GM18951 (cell line): ENCODE measurements around the gene MMP15.

ENCODE experiments used
- POLR2A ChIP-seq: IDR thresholded peaks from 4 replicates; pipeline ENCODE4 v1.6.1; 2011; ENCODE audit warnings: mild to moderate bottlenecking; ENCODE audit not compliant: insufficient read length, insufficient read depth; ENCODE audit errors: extremely low read depth
- in situ Hi-C: fragments of 300-500 bp; cut with MboI; formaldehyde crosslinking; loops from one replicate; pipeline ENCODE4 v1.12.0; 2022; ENCODE audit warnings: low sequenced_read_pairs, mixed read lengths, inconsistent platforms; ENCODE audit not compliant: unreplicated experiment

Gene MMP15

DNA sequence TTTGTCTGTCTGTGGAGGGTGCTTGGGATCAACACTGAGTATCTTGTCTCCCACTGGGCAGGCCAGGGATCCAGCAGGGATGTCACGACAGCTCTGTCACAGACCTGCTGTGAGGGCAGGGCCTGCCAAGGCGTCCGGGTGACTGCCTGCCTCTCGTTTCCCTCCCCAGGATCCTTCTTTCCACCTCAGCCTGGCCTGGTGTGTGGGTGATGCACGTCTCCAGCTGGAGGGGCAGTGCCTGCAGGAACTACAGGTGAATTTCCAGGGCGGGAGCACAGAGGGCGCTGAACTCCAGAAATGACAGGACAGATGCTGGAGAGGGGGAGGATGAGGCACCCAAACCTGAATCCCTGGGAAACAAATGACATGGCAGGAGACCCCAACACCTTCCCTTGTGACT, 6.8 kb upstream of the MMP15 start:
- TF ChIP-seq POLR2A: no peak
- in situ Hi-C loops: loop anchor here (25.0 kb wide), 2 partner anchors 268 to 468 kb away; partner anchors contain the start of gene PRSS54

GRCh38 chr16:58019866-58020538, 5.6 kb upstream of the MMP15 start:
- no peak for TF ChIP-seq POLR2A
- in situ Hi-C loops: loop anchor here (25.0 kb wide), 2 partner anchors 267 to 467 kb away; partner anchors contain the start of gene PRSS54

DNA sequence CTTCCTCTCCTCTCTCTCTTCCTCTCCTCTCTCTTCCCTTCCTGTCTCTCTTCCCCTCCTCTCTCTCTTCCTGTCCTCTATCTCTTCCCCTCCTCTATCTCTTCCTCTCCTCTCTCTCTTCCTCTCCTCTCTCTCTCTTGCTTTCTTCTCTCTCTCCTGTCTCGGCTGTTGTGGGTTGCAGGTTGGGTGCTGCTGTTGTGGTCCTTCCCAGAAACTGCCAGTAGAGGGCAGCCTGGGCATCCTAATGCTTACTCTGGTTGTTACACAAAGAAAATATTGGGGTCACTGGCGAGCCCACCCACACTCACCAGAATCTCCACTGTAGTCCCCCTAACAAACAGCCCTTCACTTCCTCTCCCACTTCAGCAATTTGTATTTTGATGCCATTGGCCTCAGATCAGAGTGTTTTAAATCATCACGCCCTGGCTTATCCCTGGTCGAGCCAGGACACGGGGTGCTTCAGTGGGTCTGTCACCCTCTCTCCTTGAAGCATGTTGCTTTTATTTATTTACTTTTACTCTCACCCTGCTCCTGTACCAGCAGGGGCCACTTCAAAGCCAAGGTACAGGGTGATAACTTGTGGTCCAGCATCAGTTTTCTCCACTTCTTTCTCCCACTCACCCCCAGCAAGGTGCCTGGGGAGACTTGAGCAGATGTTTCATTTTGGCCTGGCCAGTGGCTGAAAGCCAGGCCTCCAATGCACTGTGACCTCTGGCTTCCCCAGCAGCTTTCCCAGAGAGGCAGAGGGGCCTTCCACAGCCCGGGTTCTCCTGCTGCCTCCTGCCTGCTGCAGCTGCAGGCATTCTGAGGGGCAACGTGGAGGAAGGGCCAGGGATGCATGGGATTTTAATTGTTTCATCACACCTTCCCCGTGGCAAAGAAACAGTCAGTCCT, 4.7 kb upstream of the MMP15 start:
- in situ Hi-C loops: loop anchor here (25.0 kb wide), 2 partner anchors 266 to 466 kb away; partner anchors contain the start of gene PRSS54
- TF ChIP-seq POLR2A: no peak

- in situ Hi-C loops: loop anchor here (25.0 kb wide), 2 partner anchors 265 to 465 kb away; partner anchors contain the start of gene PRSS54
- no peak for TF ChIP-seq POLR2A
These were observed 3.6 kb upstream of the MMP15 start for GRCh38 chr16:58021661-58022551.

GRCh38 chr16:58022601-58023371, 2.8 kb upstream of the MMP15 start:
- in situ Hi-C loops: loop anchor here (25.0 kb wide), 2 partner anchors 265 to 465 kb away; partner anchors contain the start of gene PRSS54
- no peak for TF ChIP-seq POLR2A

GRCh38 chr16:58024486-58025350, 836 bp upstream of the MMP15 start:
- in situ Hi-C loops: loop anchor here (25.0 kb wide), 2 partner anchors 263 to 463 kb away; partner anchors contain the start of gene PRSS54
- no peak for TF ChIP-seq POLR2A

DNA sequence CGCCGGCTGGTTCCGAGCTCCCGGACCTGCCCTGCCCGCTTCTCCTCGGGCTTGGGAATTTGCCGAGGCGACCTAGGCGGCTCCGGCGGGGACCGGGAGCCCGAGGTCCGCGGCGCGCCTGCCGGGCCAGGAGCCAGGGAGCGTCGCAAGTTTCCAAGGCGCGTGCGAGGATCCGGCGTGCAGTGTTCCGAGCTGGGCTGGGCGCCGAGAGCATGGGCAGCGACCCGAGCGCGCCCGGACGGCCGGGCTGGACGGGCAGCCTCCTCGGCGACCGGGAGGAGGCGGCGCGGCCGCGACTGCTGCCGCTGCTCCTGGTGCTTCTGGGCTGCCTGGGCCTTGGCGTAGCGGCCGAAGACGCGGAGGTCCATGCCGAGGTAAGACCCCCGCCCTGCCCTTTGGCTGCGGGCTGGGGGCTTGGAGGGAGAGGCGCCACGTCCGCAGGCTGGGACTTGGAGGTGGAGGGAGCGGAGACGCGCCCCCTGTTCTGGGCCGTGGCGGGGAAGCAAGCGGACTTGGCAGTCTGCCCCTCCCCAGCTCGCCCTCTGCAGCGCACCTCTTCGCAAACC, 668 bp downstream of the MMP15 start:
- no peak for TF ChIP-seq POLR2A
- in situ Hi-C loops: no loop called here

DNA sequence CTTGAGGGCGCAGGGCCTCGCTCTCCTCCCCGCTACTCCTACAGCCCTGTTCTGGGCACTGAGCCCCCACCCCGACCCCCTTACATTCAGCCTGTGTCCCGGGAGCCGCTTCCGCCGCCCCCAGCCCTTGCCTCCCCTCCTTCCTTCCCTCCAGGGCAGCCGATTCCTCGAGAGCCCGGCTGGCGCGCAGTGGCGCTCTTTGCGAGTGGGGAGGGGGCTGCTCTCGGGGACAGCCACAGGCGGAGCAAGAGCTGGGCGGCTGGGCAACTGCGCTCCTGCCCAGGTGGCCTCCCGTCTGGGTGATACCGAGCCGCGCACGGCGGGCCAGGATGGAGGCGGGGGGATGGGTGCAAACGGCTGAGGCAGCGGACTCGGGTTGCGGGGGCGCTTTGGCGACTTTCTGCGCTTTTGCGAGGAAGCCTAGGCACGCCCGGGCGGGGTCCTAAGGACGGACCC, 1.2 kb downstream of the MMP15 start:
- in situ Hi-C loops: no loop called here
- TF ChIP-seq POLR2A: no peak

DNA sequence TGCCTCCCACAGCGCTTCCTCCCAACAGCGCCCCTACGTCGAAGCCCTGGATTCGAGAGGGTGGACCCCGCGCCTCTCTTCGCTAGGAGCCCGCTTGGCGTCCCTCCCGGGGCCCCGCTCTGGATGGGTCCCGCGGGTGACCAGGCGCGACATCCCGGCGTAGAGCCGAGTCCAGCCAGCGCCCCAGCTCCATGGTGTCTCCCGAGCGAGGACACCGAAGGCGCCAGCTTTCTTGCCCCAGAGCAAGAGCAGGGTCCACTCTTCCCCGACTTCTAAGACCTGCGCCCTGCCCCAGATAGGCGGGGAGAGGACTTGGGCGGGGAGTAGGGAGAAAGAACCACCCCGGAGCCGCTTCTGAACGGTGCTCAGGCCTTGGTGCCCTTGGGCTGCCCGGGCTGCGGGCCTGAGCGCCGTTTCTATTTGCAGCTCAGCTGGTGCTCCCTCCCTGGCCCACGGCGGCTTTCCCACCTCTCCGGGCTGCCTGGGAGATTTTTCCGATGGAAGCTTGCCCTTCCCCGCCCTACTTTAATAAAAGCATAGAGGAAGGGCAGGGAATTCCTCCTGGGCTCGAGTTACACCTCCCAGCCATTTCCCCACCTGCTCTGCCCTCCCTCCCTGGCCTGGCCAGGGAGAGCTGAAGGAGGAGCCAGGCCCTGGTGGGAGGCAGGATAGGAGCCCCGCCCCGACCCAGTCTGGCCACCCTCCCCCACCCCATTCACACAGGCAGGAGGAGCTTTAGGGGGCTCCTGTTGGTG, 1.8 kb downstream of the MMP15 start:
- in situ Hi-C loops: no loop called here
- TF ChIP-seq POLR2A: no peak

DNA sequence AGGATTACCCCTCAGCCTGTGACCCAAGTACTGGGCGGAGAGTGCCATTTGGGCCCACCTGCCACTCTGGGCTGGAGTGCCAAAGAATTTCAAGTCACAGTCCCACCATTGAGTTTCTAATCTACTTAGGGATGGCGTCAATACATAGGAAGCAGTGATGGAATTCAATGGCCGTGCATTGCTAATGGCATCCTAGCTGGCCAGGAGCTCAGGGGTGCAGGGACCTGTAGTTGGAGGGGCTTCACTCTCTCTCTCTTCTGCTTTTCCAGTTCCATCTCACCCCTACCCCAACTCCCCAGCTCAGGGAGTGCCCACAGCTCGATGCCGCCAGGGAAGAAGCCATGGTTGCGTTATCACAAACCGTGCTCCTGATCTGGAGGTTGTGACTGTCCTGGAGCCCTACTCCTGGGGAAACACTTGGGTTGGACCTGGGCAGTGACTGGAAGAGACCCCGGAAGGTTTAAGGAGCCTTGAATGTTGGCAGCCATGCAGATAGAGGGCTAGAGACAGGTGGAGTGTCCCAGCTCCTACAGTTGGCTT, 2.4 kb downstream of the MMP15 start:
- in situ Hi-C loops: no loop called here
- TF ChIP-seq POLR2A: no peak
